ENCODE results near the gene IGSF9.

Gene IGSF9

DNA sequence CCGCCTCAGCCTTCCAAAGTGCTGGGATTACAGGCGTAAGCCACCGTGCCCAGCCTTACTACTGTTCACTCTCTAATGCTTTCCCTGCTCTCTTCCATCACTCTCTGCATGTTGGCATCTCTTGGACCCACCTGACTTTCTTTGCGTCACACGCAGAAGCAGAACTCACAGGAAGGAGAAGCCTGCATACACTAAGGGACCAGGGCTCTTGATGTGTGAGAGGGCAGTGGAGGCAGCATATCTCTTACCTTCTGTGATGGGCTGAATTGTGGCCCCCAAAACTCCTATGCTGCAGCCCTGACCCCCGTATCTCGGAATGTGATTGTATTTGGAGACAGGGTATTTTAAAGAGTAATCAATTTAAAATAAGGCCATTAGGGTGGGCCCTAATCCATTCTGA, 35.4 kb upstream of the IGSF9 start:
- DNase-seq (ENCODE audit: low spot score) (no peak), ATAC-seq (ENCODE audit: low read depth) (no peak)
- Histone ChIP-seq H3K4me1 (ENCODE audit: insufficient read depth, poor library complexity, severe bottlenecking) (no peaks in the 10 kb centered on the region), H3K9me3 (ENCODE audit: severe bottlenecking) (no peaks in the 10 kb centered on the region), H3K4me3 (ENCODE audit: severe bottlenecking) (no peak overlapping the region), H3K27ac (ENCODE audit: poor library complexity, severe bottlenecking) (no peak overlapping the region), H3K27me3 (ENCODE audit: insufficient read depth, poor library complexity, severe bottlenecking) (no peaks in the 10 kb centered on the region), H3K36me3 (ENCODE audit: low read depth) (no peaks in the 10 kb centered on the region)
- TF ChIP-seq, protein P1, sequence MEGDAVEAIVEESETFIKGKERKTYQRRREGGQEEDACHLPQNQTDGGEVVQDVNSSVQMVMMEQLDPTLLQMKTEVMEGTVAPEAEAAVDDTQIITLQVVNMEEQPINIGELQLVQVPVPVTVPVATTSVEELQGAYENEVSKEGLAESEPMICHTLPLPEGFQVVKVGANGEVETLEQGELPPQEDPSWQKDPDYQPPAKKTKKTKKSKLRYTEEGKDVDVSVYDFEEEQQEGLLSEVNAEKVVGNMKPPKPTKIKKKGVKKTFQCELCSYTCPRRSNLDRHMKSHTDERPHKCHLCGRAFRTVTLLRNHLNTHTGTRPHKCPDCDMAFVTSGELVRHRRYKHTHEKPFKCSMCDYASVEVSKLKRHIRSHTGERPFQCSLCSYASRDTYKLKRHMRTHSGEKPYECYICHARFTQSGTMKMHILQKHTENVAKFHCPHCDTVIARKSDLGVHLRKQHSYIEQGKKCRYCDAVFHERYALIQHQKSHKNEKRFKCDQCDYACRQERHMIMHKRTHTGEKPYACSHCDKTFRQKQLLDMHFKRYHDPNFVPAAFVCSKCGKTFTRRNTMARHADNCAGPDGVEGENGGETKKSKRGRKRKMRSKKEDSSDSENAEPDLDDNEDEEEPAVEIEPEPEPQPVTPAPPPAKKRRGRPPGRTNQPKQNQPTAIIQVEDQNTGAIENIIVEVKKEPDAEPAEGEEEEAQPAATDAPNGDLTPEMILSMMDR (IDR thresholded peaks at IDR 0.05; ENCODE audit: poor library complexity, severe bottlenecking) = no peak

DNA sequence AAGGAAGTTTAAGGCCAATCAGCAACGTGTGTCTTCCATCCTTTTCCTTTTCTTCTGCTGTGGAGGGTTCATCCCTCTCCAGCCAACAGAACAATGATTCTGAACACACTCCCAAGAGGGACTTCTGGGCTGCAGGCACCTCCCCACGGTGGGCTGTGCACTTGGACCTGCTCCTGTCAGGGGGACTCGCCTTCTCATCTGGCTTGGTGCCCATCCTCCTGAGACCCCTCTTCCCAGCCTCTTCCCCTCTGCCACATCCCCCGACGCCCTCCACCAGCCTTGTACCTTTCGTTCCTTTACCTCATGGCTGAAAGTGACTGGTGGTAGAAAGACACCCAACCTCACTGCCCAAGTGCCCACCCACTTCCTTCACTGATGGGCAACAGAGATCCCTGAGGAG, 34.7 kb upstream of the IGSF9 start:
- no peaks in the 10 kb centered on the region for H3K4me1 ChIP-seq (ENCODE audit: insufficient read depth, poor library complexity, severe bottlenecking)
- H3K9me3 ChIP-seq (ENCODE audit: severe bottlenecking) = no peaks in the 10 kb centered on the region
- ATAC-seq (ENCODE audit: low read depth) (no peak), DNase-seq (ENCODE audit: low spot score) (no peak)
- TF ChIP-seq, protein P1 (IDR thresholded peaks at IDR 0.05; ENCODE audit: poor library complexity, severe bottlenecking) = no peak
- no peak overlapping the region for H3K27ac ChIP-seq (ENCODE audit: poor library complexity, severe bottlenecking)
- H3K36me3 ChIP-seq (ENCODE audit: low read depth) = no peaks in the 10 kb centered on the region
- no peak overlapping the region for H3K4me3 ChIP-seq (ENCODE audit: severe bottlenecking)
- H3K27me3 ChIP-seq (ENCODE audit: insufficient read depth, poor library complexity, severe bottlenecking) = no peaks in the 10 kb centered on the region

DNA sequence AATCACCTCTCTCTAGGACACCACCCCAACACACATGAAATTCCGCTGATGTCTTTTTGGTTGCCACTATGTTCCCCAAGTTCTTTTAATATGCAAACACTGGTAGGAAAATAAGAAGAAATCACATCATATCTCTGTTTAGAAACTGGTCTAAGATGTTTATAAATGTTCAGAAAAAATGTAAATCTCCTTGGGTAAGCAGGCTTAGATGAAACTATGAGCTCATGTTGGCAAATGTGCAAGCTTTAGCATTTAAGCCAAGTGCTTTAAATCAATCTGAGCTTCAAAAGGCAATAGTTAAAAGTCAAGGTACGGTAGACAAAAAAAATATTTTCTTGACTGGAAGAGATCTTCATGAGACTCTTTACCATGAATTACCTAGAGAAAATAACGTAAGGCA, 33.8 kb upstream of the IGSF9 start:
- H3K4me3 ChIP-seq (ENCODE audit: severe bottlenecking) = no peak overlapping the region
- TF ChIP-seq, protein P1 (IDR thresholded peaks at IDR 0.05; ENCODE audit: poor library complexity, severe bottlenecking) = no peak
- ATAC-seq (ENCODE audit: low read depth) (no peak), DNase-seq (ENCODE audit: low spot score) (no peak)
- no peak overlapping the region for H3K27ac ChIP-seq (ENCODE audit: poor library complexity, severe bottlenecking)
- H3K36me3 ChIP-seq (ENCODE audit: low read depth) = no peaks in the 10 kb centered on the region
- H3K27me3 ChIP-seq (ENCODE audit: insufficient read depth, poor library complexity, severe bottlenecking) = no peaks in the 10 kb centered on the region
- H3K4me1 ChIP-seq (ENCODE audit: insufficient read depth, poor library complexity, severe bottlenecking) = no peaks in the 10 kb centered on the region
- H3K9me3 ChIP-seq (ENCODE audit: severe bottlenecking) = no peaks in the 10 kb centered on the region

DNA sequence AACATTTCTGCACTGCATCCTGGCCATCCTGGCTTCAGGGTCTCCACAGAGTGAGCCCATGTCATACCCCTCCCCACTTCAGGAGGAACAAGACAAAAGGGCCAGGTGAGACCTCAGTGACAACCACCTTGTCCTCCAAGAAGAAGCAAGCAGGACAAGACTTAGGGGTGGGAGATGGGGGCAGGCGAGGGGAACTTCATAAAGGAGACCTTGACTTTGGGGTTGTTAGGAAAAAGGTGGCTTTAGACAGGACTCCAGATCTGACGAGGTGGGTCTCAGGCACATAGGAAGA, 32.6 kb upstream of the IGSF9 start:
- no peak for DNase-seq (ENCODE audit: low spot score)
- no peak overlapping the region for H3K27ac ChIP-seq (ENCODE audit: poor library complexity, severe bottlenecking)
- H3K27me3 ChIP-seq (ENCODE audit: insufficient read depth, poor library complexity, severe bottlenecking) = no peaks in the 10 kb centered on the region
- no peaks in the 10 kb centered on the region for H3K4me1 ChIP-seq (ENCODE audit: insufficient read depth, poor library complexity, severe bottlenecking)
- TF ChIP-seq, protein P1 (IDR thresholded peaks at IDR 0.05; ENCODE audit: poor library complexity, severe bottlenecking) = no peak
- H3K4me3 ChIP-seq (ENCODE audit: severe bottlenecking) = no peak overlapping the region
- H3K36me3 ChIP-seq (ENCODE audit: low read depth) = no peaks in the 10 kb centered on the region
- no peak for ATAC-seq (ENCODE audit: low read depth)
- H3K9me3 ChIP-seq (ENCODE audit: severe bottlenecking) = no peaks in the 10 kb centered on the region

DNA sequence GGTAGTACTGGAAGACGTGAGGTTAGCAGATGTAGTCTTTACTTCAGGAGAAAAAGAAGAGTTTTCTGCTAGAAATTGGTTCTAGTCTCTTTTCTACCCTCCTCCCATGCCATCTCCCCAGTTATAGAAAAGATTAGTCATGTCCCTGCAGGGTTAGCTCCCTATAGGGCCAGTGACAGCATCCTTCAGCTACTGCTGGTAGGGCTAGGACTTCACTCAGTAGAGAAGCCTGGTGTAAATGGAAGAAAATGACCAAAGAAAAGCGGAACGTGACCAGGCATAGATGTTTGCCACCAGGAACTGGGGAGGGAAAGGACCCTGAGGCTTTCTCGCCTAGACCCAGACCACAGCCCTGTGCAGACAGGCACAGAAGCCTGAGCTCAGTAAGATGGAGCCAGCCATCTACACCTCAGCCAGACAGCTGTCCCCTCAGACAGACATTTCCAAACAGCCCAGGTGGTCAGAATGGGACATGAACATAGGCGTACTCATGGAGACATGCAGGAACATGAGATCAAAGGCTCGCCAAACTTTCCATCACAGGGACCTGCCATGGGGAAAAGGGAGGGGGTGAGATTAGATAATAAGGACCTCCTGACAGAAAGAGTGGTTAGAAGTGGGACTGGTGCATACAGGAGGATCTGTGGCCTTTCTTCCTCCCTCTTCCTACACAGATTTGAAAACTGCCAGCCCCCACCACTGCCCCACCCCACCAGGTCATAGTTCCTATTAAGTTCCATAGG, 32.1 kb upstream of the IGSF9 start:
- TF ChIP-seq, protein P1 (IDR thresholded peaks at IDR 0.05; ENCODE audit: poor library complexity, severe bottlenecking) = no peak
- no peak for ATAC-seq (ENCODE audit: low read depth)
- DNase-seq (ENCODE audit: low spot score) = no peak
- no peaks in the 10 kb centered on the region for H3K36me3 ChIP-seq (ENCODE audit: low read depth)
- no peaks in the 10 kb centered on the region for H3K27me3 ChIP-seq (ENCODE audit: insufficient read depth, poor library complexity, severe bottlenecking)
- H3K27ac ChIP-seq (ENCODE audit: poor library complexity, severe bottlenecking) = no peak overlapping the region
- H3K4me3 ChIP-seq (ENCODE audit: severe bottlenecking) = no peak overlapping the region
- H3K4me1 ChIP-seq (ENCODE audit: insufficient read depth, poor library complexity, severe bottlenecking) = no peaks in the 10 kb centered on the region
- no peaks in the 10 kb centered on the region for H3K9me3 ChIP-seq (ENCODE audit: severe bottlenecking)

All from RWPE2 (cell line).